Endothelial cell of umbilical vein (primary cell): ENCODE data around the gene DDIT3. TPM values are rescaled to one million over a fixed set of nuclear protein-coding genes. Genes with fewer than 3 reads are reported as not detected.

Experiments
- BruUV-seq: library from RNA; stranded (reverse); fragments of 400-500 nt; replicated peaks from 2 replicates; lab custom pipeline; 2021; lab: Mats Ljungman, UMichigan
- CTCF ChIA-PET: fragments of 300-600, 350-600 bp; sonication (Branson Sonifier 250); formaldehyde crosslinking; loops from one replicate; lab custom pipeline; 2021; ENCODE audit warnings: antibody characterized with exemption, inconsistent platforms; lab: Charles Lee
- POLR2A ChIA-PET: fragments of 300-600, 350-600 bp; sonication (Branson Sonifier 250); formaldehyde crosslinking; loops from one replicate; lab custom pipeline; 2021; ENCODE audit warnings: antibody characterized with exemption, inconsistent platforms; lab: Charles Lee
- DNase-seq: peaks from one replicate; pipeline ENCODE4 v3.0.0-alpha.2; 2011; ENCODE audit warnings: low read depth, low spot score
- FAIRE-seq: peaks from 2 replicates; lab custom pipeline; 2011; peaks lifted over from hg19 to GRCh38; lab: Jason Lieb, UNC
- H2AFZ ChIP-seq: 2 replicates; pipeline ENCODE4 v1.6.0; 2012; ENCODE audit warnings: low read depth, low read length, control low read depth, inconsistent platforms
- H3K27ac ChIP-seq: 2 replicates; pipeline ENCODE4 v1.5.1; 2011; ENCODE audit warnings: low read depth, mild to moderate bottlenecking, control low read depth, low read length, moderate library complexity; ENCODE audit not compliant: insufficient read depth
- H3K27me3 ChIP-seq, 2 experiments: 2 replicates each; pipeline versions ENCODE4 v1.6.0 to v1.6.1; 2011; ENCODE audit warnings: low read length in 2 of 2, mixed read lengths in 1 of 2; ENCODE audit not compliant: control insufficient read depth in 2 of 2, insufficient read depth in 2 of 2
- H3K36me3 ChIP-seq, 2 experiments: 2 replicates in 1 of 2; 3 replicates in 1 of 2; pipeline ENCODE4 v1.5.1; 2011; ENCODE audit warnings: low read length in 2 of 2, mild to moderate bottlenecking in 1 of 2, moderate library complexity in 1 of 2; ENCODE audit not compliant: control insufficient read depth in 2 of 2, insufficient read depth in 2 of 2; ENCODE audit errors: extremely low read depth in 1 of 2
- H3K4me1 ChIP-seq: 3 replicates; pipeline ENCODE4 v1.5.1; 2011; ENCODE audit warnings: mild to moderate bottlenecking, low read length; ENCODE audit not compliant: control insufficient read depth, insufficient read depth; ENCODE audit errors: extremely low read depth
- H3K4me2 ChIP-seq: 2 replicates; pipeline ENCODE4 v1.6.1; 2011; ENCODE audit warnings: low read length, control low read depth, mixed read lengths; ENCODE audit not compliant: insufficient read depth
- H3K4me3 ChIP-seq, 3 experiments: fragments of 200-600 bp in 1 of 3; sonication (generic), shearing (Covaris generic) in 1 of 3; replicated peaks in 1 of 3; 2 replicates each; pipeline ENCODE4 v1.5.1; 2011 to 2016; ENCODE audit warnings: control low read depth in 3 of 3, low read length in 3 of 3, mild to moderate bottlenecking in 2 of 3, inconsistent platforms in 1 of 3, low read depth in 1 of 3, moderate library complexity in 1 of 3; ENCODE audit not compliant: insufficient read depth in 1 of 3
- H3K79me2 ChIP-seq: 2 replicates; pipeline ENCODE4 v1.6.0; 2012; ENCODE audit warnings: low read length, inconsistent platforms; ENCODE audit not compliant: control insufficient read depth, insufficient read depth
- H3K9ac ChIP-seq: replicated peaks from 2 replicates; pipeline ENCODE3; 2011; ENCODE audit warnings: low read length, control low read depth; ENCODE audit not compliant: insufficient read depth; ENCODE audit errors: extremely low read depth
- H3K9me1 ChIP-seq: replicated peaks from 3 replicates; pipeline ENCODE4 v1.6.0; 2011; ENCODE audit warnings: mild to moderate bottlenecking, low read length; ENCODE audit not compliant: control insufficient read depth, insufficient read depth; ENCODE audit errors: extremely low read depth
- H3K9me3 ChIP-seq: replicated peaks from 2 replicates; pipeline ENCODE4 v1.5.1; 2012; ENCODE audit warnings: low read length, inconsistent platforms; ENCODE audit not compliant: control insufficient read depth, insufficient read depth
- H4K20me1 ChIP-seq: replicated peaks from 2 replicates; pipeline ENCODE3; 2011; ENCODE audit warnings: mild to moderate bottlenecking, low read length; ENCODE audit not compliant: control insufficient read depth, insufficient read depth; ENCODE audit errors: extremely low read depth
- EZH2 ChIP-seq: IDR thresholded peaks from 2 replicates; pipeline ENCODE4 v1.6.1; 2012; ENCODE audit warnings: borderline replicate concordance, low read depth, mild to moderate bottlenecking, moderate library complexity, low read length, inconsistent platforms; ENCODE audit not compliant: severe bottlenecking
- FOS ChIP-seq: IDR thresholded peaks from 2 replicates; pipeline ENCODE4 v1.6.1; 2011; ENCODE audit warnings: mild to moderate bottlenecking, low read length, moderate library complexity, borderline replicate concordance; ENCODE audit not compliant: insufficient read depth
- GATA2 ChIP-seq: IDR thresholded peaks from 2 replicates; pipeline ENCODE4 v1.7.0; 2011; ENCODE audit warnings: low read depth, mild to moderate bottlenecking, moderate library complexity, mixed read lengths, low read length; ENCODE audit not compliant: insufficient read length, insufficient read depth
- JUN ChIP-seq: IDR thresholded peaks from 2 replicates; pipeline ENCODE4 v1.6.1; 2011; ENCODE audit warnings: borderline replicate concordance, low read depth; ENCODE audit not compliant: insufficient read length, insufficient read depth
- MYC ChIP-seq: IDR thresholded peaks from one replicate; pipeline ENCODE4 v1.6.1; 2011; ENCODE audit warnings: mild to moderate bottlenecking, low read depth, low read length
- POLR2A ChIP-seq: IDR thresholded peaks from 2 replicates; pipeline ENCODE4 v1.6.1; 2012; ENCODE audit warnings: low read depth, mild to moderate bottlenecking, control low read depth, low read length
- POLR2AphosphoS5 ChIP-seq: IDR thresholded peaks from 2 replicates; pipeline ENCODE4 v1.6.1; 2012; ENCODE audit warnings: low read depth, mild to moderate bottlenecking, control low read depth, low read length, moderate library complexity; ENCODE audit not compliant: insufficient read depth
- dilution Hi-C: fragments of 300-500 bp; cut with MboI; formaldehyde crosslinking; loops from one replicate; pipeline ENCODE4 v1.15.0; 2019; ENCODE audit warnings: low sequenced_read_pairs; ENCODE audit not compliant: extremely low pct_ligation_motif_present
- intact Hi-C: fragments of 100-400 bp; cut with micrococcal nuclease; formaldehyde crosslinking; loops from one replicate; pipeline ENCODE4 v1.10.0; 2022
- polyA plus RNA-seq, 4 experiments: library from polyadenylated mRNA; depleted of rRNA in 3 of 4; stranded (reverse) in 3 of 4; unstranded in 1 of 4; fragments of >200 nt; gene quantifications; 2 replicates each; pipeline versions ENCODE4 v1.2.1 to v1.2.3, GENCODE V29; 2011 to 2012; ENCODE audit warnings: missing spikeins in 1 of 4
- total RNA-seq: library from RNA; stranded (reverse); gene quantifications from 2 replicates; pipeline ENCODE4 v1.2.3, GENCODE V29; 2021
- TF ChIP-seq, protein P1 (sequence below): IDR thresholded peaks from 2 replicates; pipeline ENCODE4 v1.6.1; 2011; ENCODE audit not compliant: insufficient read depth, insufficient read length
- TF ChIP-seq, protein P2 (sequence below), 2 donors: IDR thresholded peaks; 1 replicate in 1 of 2; 2 replicates in 1 of 2; pipeline ENCODE4 v1.5.1; 2011; ENCODE audit warnings: low read length in 2 of 2, mild to moderate bottlenecking in 2 of 2, moderate library complexity in 2 of 2, control low read depth in 1 of 2, inconsistent platforms in 1 of 2, low read depth in 1 of 2; ENCODE audit not compliant: insufficient read depth in 1 of 2; ENCODE audit errors: extremely low read depth in 1 of 2

Gene DDIT3
- total and polyA plus RNA-seq, 2 donors (not counting 3 experiments of a cell fraction or from before 2014, with no cell fraction given) = 13.7 to 22.0 TPM

DNA sequence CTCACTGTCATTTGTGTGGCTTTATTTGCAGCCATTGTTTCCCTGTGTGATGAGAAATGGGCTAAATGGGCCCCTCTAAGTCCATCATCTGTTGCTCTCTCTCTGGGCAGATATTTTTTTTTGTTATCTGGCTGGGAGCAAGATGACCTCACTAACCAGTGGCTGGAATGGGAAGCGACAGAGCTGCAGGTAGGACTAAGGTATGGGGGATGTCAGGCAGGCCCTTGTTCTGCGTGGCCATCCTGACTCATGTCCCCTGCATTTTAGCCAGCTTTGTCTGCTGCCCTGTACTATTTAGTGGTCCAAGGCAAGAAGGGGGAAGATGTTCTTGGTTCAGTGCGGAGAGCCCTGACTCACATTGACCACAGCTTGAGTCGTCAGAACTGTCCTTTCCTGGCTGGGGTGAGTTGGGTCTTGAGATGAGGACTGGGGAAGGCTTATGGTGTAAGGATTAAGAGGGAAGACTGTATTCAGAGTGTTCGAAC lies 31.1 kb downstream of the DDIT3 start:
- FAIRE-seq (no peak), DNase-seq (no peak)
- peaks cover 23% of the 10 kb centered on the region for H3K79me2 ChIP-seq
- H3K4me1 ChIP-seq = peaks cover 9% of the 10 kb centered on the region
- intact Hi-C loops (loop anchor here (2.0 to 5.0 kb wide), 2 partner anchors 33 to 58 kb away; partner anchors contain the start of genes DCTN2, DDIT3 and MBD6), dilution Hi-C loops (no loop called here)
- BruUV-seq = no TSS peak
- ChIA-PET CTCF (interaction anchor here (1.1 kb wide), 1 partner anchor 8 kb away, joined by 3 read pairs; no protein-coding TSS in a partner anchor), POLR2A (interaction anchor here (0.7 kb wide), 1 partner anchor 14 kb away, joined by 3 read pairs; no protein-coding TSS in a partner anchor)
- no peak overlapping the region for H3K27ac ChIP-seq
- TF ChIP-seq GATA2 (no peak), EZH2 (no peak), POLR2AphosphoS5 (no peak), JUN (no peak), POLR2A (no peak), MYC (no peak), FOS (no peak)
- TF ChIP-seq, protein P1, sequence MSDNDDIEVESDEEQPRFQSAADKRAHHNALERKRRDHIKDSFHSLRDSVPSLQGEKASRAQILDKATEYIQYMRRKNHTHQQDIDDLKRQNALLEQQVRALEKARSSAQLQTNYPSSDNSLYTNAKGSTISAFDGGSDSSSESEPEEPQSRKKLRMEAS = no peak
- TF ChIP-seq, protein P2, sequence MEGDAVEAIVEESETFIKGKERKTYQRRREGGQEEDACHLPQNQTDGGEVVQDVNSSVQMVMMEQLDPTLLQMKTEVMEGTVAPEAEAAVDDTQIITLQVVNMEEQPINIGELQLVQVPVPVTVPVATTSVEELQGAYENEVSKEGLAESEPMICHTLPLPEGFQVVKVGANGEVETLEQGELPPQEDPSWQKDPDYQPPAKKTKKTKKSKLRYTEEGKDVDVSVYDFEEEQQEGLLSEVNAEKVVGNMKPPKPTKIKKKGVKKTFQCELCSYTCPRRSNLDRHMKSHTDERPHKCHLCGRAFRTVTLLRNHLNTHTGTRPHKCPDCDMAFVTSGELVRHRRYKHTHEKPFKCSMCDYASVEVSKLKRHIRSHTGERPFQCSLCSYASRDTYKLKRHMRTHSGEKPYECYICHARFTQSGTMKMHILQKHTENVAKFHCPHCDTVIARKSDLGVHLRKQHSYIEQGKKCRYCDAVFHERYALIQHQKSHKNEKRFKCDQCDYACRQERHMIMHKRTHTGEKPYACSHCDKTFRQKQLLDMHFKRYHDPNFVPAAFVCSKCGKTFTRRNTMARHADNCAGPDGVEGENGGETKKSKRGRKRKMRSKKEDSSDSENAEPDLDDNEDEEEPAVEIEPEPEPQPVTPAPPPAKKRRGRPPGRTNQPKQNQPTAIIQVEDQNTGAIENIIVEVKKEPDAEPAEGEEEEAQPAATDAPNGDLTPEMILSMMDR (IDR thresholded peaks at IDR 0.05; ENCODE audit: extremely low read depth in 1 of 2, insufficient read depth in 1 of 2, low read depth in 1 of 2, low read length in 2 of 2) = no peak
- H3K36me3 ChIP-seq = peaks cover 10 to 18% of the 10 kb centered on the region in 2 experiments
- no peaks in the 10 kb centered on the region for H3K27me3 ChIP-seq
- peak overlapping the region in 1 of 3 experiments; percentile 94 for H3K4me3 ChIP-seq
- H3K9me3 ChIP-seq = no peaks in the 10 kb centered on the region
- H3K9me1 ChIP-seq = no peaks in the 10 kb centered on the region
- H3K4me2 ChIP-seq = peak overlapping the region; percentile 87
- H4K20me1 ChIP-seq = no peaks in the 10 kb centered on the region
- no peak overlapping the region for H3K9ac ChIP-seq
- H2AFZ ChIP-seq = no peak overlapping the region
